AG08396 (cell line): ENCODE data around the gene OTUB2.
A peak's percentile ranks its signal among the peaks of the same experiment; 100 is the strongest.
"Not testable (repeated sequence)": the region's sequence is repeated elsewhere in the genome, so short reads cannot be mapped to it uniquely, and the experiment has no call there.

Experiments used
- DNase-seq: peaks from one replicate; pipeline ENCODE4 v3.0.0; 2012; ENCODE audit warnings: low spot score, mixed read lengths

OTUB2 gene

GRCh38 chr14:94058128-94058673 is 32.1 kb downstream of the OTUB2 start:
- DNase-seq = no peak

- no peak for DNase-seq
Measured at GRCh38 chr14:94058674-94059138, 32.6 kb downstream of the OTUB2 start.

DNA sequence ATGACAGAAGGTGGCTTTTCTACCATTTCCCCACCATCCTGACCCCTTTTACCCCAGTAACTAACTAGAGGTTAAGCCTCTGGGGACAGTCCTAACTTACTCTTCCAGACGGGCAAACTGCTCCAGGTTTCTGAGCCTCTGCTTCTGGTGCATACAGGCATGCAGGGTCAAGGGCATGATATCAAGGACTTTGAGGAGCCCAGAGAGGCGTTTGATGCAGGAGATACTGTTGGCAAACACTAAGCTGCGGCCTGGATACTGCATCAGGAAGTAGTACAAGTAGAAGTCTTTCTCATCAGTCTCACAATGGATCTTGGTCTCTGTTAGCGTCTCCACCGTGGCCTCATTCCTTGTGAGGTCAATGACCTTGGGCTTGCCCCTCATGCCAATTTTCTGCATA is 33.9 kb downstream of the OTUB2 start:
- DNase-seq = no peak

GRCh38 chr14:94062344-94062940 is 36.3 kb downstream of the OTUB2 start:
- DNase-seq = no peak

- DNase-seq = no peak
Measured at GRCh38 chr14:94066089-94066676, 40.0 kb downstream of the OTUB2 start.

DNA sequence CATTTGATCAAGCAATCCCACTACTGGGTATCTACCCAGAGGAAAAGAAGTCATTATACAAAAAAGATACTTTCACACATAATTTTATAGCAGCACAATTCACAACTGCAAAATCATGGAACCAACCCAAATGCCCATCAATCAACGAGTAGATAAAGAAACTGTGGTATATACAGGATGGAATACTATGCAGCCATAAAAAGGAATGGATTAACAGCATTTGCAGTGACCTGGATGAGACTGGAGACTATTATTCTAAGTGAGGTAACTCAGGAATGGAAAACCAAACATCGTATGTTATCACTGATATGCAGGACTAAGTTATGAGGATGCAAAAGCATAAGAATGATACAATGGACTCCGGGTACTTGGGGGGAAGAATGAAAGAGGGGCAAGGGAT is 45.9 kb downstream of the OTUB2 start:
- DNase-seq = not testable (repeated sequence)

GRCh38 chr14:94074534-94074933 is 48.4 kb downstream of the OTUB2 start:
- DNase-seq = no peak

GRCh38 chr14:94075008-94075407 is 48.9 kb downstream of the OTUB2 start:
- DNase-seq = no peak

DNA sequence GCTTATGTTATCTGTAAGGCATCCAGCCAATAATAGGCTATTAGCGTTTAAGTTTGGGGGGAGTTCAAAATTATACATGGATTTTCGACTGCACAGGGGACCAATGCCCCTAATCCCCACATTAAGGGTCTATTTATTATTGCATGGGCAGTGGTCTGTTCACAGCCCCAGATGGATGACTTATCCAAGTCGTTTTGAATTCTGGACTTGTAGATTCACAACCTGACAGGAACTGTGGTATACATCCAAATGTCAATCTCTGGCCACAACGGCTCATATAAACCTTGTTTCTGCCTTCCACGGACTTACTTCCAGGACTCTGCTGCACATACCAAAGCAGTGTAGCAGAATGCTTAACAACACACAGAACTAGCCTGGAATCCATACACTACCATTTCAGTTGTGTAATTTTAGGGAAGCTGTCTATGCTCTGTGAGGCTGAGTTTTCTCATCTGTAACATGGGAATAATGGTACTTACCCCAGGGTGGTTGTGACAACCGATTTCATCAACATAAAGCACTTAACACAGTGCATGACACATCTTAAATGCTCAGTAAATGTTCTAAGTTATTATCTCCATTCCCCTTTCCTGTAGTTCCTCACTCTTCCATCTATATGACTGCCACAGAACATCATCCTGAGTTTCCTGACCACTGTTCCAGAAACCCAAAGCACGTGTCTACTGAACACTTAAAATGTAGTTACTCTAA is 51.1 kb downstream of the OTUB2 start:
- DNase-seq = no peak

DNA sequence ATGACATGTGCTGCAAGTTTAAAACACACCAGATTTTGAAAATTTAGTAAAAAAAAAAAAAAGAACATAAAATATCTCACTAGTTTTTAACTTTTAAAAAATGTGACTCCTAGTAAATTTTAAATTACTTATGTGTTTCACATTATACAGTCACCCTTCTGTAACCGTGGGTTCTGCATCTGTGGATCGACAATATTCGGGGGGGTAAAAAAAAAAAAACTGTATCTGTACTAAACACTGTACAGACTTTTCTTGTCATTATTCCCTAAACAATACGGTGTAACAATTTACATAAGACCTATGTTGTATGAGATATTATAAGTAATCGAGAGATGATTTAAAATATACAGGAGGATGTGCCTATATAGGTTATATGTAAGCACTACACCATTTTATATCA is 51.7 kb downstream of the OTUB2 start:
- DNase-seq = no peak

GRCh38 chr14:94079891-94080620 is 53.9 kb downstream of the OTUB2 start:
- no peak for DNase-seq

- peak; percentile 98 for DNase-seq
Measured at GRCh38 chr14:94080621-94081385, 54.7 kb downstream of the OTUB2 start, which contains the start of the genes DDX24 and IFI27L1. TSS of gene DDX24 (minus strand) at chr14:94081202. CDS start at chr14:94079742, 1,460 bp downstream. TSS of gene IFI27L1 (plus strand) at chr14:94081310. CDS start at chr14:94096938, 15,628 bp downstream.

DNA sequence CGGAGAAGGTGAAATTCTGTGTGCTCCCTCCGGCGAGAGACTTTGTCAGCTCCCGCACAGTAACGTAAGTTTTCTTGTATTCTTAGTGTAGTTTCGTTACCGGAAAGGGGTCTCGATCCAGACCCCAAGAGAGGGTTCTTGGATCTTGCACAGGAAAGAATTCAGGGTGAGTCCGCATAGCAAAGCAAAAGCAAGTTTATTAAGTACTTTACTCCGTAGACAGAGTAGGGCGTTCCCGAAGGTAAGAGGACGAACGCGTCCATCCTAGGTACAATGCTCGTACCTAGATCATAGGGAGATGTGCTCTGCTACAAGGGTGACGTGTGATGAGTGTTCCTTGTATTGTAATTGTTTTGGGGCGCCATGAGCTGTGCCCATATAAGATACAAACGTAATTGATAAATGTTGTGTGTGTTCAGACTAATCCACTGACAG is 55.3 kb downstream of the OTUB2 start:
- DNase-seq = no peak

GRCh38 chr14:94087891-94088290 is 61.8 kb downstream of the OTUB2 start:
- no peak for DNase-seq

- peak; percentile 29 for DNase-seq
Measured at GRCh38 chr14:94088516-94088915, 62.4 kb downstream of the OTUB2 start.

DNA sequence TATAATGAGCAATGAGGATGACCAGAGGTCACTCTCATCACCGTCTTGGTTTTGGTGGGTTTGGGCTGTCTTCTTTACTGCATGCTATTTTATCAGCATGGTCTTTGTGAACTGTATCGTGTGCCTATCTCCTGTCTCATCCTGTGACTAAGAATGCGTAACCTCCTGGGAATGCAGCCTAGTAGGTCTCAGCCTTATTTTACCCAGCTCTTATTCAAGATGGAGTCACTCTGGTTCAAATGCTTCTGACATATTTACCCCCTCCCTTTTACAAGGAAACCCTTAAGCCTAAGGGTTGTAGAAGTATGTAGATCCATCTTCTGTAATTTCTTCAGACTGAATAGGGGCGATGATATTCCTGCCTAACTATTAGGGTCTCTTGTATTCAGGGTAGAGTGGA is 63.3 kb downstream of the OTUB2 start:
- no peak for DNase-seq

- no peak for DNase-seq
Measured at GRCh38 chr14:94093418-94093817, 67.3 kb downstream of the OTUB2 start.

- no peak for DNase-seq
Measured at GRCh38 chr14:94097091-94097490, 71.0 kb downstream of the OTUB2 start.
